GM18868 (cell line): ENCODE data around the gene UNC45A.

ENCODE experiments used
- ATAC-seq: cut with Tn5 transposase; IDR thresholded peaks from one replicate; pipeline ENCODE4 v1.9.1; 2021; ENCODE audit warnings: mild to moderate bottlenecking, moderate library complexity; ENCODE audit not compliant: unreplicated experiment

UNC45A gene

DNA sequence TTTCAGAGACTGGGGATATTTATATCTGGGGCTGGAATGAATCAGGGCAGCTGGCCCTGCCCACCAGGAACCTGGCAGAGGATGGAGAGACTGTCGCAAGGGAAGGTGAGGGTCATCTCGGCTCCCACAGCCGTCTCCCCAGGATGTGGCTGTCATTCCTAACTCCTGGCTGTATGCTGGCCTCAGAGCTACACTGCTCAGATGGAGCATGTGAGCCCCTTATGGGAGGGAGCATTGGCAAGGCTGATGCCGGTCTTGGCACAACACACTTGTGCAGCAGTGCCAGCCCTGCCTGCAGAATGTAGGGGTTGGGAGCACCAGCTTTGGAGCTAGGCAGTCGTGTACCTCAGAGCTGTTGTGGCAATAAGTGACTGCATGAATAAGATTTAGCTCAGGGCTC lies 24.8 kb downstream of the UNC45A start:
- ATAC-seq = no peak

DNA sequence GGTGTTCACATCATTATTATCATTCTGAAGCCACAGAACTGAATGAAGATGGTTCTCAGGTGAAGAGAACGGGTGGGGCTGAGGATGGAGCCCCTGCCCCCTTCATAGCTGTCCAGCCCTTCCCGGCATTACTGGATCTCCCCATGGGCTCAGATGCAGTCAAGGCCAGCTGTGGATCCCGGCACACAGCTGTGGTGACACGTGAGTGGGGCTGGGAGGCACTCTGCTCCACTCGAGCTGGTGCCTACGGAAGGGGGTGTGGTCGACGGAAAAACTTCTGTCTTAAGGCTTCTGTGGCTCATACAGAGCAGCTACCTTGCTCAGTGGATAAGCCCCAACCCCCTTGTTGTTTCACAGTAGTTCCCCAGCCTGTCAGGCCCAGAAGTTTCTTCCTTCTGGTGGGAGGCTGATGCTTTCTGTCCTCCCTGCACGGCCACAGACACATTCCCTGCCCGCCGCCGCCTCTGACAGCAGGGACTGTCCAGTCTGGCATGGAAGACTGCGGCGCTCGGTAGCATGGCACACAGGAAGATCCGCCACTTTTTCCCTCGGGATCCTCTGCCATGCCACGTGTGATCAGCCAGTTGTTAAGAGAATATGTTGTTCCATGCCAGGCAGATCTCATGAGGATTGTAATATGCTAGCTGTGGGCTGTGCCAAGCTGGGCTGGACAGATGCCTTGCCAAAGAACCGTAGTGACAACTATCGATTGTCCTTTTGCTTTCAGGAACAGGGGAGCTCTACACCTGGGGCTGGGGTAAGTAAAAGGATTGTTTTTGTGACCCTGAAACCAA lies 25.4 kb downstream of the UNC45A start:
- no peak for ATAC-seq

DNA sequence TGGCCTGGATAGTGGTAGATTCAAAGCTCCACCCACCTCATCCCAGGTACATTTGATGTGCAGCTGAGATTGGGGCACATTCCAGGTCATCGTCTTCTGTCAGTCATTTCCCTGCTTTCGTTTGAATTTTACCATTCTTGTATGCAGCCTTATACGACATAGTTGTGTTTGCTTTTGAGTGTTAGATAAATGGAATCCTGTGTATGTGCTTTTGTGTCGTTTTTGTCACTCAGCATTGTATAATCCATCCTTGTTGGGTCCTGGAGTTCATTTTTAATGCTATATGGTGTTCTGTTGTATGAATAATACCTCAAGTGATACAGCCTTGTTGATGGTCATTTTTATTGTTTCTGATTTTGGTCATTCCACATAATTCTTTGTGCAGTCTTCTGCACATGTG lies 26.9 kb downstream of the UNC45A start:
- no peak for ATAC-seq

DNA sequence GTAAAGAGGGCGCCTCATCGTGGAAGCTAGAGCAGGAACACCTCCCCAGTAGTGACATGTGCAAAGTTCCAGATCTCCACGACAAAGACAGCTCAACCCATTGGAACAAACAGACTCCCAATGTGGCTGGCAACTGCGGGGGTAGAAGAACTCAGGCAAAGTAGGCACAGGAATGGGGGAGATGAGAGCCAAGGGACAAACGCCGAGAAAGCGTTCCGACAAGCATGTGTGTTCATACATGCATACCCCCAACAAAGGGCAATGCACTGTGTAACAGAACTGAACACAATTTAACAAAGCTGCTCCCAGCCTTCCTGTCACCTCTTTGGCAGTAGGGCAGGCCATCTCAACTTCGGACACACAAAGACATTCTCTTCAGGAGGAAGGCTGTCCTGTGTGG lies 31.2 kb downstream of the UNC45A start:
- no peak for ATAC-seq

DNA sequence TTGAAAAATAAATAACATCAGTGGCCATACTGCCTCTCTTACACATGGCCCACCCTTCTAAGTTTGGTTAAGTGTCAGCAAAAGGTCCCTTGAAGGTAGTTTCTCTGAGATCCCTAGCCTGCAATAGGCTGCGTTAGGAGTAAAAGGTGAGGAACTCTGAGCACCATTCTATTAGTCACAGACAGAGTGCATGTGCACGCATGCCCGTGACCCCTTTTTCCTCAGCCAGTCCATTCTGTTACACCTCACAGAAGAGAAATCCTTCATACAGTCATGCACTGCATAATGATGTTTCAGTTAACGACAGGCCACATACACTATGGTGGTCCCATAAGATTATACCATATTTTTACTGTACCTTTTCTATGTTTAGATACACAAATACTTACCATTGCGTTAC lies 32.1 kb downstream of the UNC45A start:
- ATAC-seq = no peak

DNA sequence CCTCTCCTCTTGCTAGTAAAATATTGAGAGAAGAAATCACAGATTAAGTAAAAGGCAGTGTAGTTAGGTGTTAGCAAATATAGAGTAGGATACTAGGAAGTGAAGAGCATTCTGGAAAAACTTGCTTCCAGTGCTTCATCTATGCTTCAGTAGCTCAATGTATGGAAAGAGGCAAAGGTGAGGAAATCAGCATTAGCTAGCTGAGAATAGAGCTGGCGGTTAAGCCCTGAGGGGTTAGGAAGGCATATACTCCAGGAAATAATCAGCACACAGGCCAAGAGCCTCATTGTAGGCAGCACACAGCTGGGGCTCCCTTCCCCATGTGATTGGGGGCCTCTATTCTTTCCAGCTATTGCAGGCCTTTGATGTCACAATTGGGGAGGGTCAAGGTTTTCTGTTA lies 33.3 kb downstream of the UNC45A start:
- ATAC-seq = no peak

DNA sequence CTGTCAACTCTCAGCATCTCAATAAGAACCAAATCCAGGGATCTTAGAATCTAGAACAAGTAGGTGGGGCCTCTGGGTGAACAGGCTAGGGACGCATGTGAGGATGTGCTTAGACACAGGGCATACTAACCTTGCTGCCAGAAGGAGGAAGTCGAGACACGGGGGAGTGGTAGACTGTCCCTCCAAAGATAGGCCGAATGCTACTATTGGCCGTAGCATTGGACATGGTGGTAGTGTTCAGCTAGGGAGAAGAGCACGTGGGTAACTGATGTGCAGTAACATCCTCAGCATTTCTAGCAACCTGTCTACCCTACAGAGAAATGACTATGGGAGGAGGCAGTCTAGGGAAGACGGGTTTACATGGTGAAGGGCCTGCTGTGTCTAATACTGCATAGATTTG lies 35.2 kb downstream of the UNC45A start:
- no peak for ATAC-seq

DNA sequence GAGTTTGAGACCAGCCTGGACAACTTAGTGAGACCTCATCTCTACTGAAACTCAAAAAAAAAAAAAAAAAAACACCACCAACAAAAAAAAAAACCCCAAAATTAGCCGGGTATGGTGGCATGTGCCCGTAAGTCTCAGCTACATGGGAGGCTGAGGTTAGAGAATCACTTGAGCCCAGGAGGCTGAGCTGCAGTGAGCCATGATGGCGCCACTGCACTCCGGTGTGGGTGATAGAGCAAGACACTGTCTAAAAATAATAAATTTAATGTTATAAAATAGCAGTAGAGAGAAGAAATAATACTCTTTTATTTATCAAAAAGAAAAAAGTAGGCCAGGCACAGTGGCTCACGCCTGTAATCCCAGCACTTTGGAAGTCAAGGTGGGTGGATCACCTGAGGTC lies 37.0 kb downstream of the UNC45A start:
- no peak for ATAC-seq

DNA sequence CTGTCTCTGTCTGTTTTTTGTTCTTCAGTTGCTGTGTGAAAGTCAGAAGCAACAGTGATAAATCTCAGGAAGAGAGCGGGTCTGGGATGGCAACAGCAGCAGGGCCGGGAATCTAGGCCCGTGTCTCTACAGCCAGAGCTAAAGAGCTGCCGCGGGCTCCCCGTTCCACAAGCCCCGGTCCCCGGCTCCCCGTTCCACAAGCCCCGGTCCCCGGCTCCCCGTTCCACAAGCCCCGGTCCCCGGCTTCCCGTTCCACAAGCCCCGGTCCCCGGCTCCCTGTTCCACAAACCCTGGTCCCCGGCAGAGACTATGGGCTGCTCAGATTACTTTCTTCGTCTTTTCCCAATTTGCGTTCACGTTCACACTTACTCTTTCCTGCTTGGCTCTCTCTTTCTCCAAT lies 39.1 kb downstream of the UNC45A start:
- ATAC-seq = no peak

DNA sequence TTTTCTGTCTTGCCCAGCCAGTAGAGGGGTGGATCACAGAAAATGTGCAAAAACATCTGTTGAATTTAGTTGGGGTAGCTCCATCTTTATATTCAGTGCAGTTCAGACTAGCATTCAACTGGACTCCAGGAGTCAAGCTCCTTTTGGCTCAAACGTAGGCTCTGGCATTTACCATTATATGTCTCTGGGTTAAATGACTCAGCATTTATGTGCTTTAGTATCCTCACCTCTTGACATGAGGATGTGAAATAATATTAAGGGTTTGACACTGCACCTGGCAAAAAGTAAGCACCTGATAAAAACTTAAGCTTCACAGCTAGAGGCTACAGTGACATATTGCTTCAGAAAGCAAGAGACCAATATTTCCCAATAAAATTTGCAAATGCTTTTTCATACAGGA lies 44.5 kb downstream of the UNC45A start:
- no peak for ATAC-seq

DNA sequence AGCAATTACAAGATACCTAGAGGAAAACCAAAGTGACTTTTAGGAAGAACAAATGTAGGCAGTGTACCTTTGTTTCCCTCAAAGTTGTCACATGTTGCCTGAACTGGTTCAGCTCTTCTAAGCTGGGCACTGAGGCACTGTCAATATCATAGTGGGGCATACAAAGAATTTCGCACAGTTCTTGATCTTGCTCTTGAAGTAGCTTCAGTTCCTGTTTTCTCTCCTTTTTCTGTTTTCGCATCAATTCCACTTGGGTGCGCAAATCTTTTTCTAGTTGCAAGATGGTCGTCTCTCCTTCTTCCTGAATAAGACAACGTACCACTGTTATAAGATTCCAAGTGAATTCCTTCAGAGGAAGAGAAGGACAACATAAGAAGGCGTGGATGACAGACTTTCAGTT lies 46.6 kb downstream of the UNC45A start:
- peak; percentile 86 for ATAC-seq

DNA sequence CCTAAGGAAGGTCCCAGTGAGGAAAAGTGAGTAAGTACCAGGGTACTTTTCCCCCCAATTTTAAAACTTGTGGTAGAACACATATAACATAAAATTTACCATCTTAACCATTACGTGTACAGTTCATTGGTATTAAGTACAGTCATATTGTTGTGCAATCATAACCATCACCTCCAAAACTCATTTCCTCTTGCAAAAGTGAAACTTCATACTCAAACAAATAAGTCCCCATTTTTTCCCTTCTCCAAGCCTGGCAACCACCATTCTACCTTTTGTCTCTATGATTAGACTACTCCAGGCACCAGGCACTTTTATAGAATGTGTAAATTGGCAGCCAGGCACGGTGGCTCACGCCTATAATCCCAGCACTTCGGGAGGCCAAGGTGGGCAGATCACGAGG lies 47.0 kb downstream of the UNC45A start:
- ATAC-seq = peak; percentile 55

DNA sequence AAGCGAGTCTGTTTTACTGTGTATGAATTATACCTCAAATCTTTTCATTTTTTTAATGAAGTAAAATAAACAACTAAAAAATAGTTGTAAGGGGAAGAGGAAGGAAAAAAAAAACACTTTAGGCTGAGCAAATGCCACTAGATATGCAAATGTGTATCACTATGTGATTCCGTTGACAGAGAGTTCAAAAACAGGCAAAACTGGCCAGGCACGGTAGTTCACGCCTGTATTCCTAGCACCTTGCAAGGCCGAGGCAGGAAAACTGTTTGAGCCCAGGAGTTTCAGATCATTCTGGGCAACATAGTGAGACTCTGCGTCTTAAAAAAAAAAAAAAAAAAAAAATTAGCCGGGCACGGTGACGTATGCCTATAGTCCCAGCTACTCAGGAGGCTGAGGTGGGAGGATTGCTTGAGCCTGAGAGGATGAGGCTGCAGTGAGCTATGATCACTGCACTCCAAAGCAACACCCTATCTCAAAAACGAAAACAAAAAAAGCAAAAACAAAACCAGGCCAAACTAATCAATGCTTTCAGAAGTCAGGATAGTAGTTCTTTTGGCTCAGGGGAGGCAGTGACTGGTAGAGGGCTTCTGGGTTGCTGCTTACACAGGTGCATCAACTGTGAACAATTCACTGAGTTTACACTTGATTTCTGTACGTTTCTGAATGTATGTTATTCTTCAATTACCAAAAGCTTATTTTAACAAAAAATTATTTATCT lies 51.9 kb downstream of the UNC45A start:
- peak; percentile 52 for ATAC-seq

DNA sequence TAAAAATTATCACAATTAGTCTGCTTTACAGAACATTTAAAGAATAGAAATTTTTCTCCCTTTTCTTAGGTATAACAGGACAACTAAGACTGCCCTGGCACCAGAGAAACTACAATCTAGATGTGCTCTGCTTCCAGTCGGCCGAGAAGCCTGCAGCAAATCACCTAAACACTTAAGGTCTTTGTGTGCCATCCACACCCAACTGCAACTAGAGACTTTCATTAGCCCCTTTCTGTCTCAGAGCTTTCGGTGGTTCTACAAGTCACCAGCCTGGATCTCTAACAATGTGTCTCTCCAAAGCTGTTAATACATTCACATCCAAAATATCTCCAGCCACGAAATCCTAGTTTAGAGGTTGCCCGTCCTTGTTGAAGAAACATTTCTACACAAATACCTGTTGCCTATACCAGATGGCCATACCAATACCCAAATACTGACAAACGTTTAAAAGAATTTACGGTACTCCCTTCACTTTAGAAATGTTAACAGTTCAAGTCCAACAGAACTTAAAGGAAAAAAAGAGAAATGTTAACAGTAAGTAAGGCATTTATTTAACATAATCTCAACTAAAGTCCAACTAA lies 52.6 kb downstream of the UNC45A start:
- no peak for ATAC-seq

DNA sequence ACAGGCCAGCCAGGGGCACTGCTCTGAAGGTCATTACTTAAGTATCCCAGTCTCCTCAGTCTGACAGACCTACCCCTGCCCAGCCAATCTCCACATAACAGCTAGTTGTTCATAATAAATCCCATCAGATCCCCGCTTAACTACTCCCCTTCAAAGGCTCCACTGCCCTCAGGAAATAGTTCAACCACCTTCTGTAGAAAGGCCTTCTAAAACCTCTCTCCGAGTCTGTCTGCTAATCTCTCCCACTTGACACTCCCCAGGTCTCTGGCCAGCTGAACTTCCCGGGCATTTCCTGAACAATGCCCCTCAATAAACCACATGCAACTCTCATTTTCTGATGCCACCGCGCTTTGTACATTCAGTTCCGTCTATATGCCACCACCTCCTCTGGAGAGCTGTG lies 53.2 kb downstream of the UNC45A start:
- no peak for ATAC-seq

DNA sequence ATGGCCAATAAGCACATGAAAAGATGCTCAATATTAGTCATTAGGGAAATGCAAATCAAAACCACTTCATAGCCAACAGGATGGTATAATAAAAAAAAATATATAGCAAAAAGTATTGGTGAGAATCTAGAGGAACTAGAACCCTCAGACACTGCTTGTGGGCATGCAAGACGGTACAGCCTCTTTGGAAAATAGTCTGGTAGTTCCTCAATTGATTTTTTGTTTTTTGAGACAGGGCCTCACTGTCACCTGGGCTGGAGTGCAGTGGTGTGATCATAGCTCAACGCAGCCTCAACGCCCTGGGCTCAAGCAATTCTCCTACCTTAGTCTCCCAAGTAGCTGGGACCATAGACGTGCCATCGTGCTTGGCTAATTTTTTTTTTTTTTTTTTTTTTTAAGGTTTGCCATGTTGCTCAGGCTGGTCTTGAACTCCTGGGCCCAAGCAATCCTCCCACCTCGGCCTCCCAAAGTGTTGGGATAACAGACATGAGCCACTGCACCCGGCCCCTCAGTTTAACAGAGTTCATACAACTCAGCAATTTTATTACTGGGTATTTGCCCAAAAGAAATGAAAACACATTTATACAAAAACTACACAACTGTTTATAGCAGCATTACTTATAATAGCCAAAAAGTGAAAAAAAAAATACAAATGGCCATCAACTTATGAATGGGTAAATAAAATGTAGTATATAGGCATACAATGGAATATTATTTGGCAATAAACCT lies 54.1 kb downstream of the UNC45A start:
- ATAC-seq = no peak

DNA sequence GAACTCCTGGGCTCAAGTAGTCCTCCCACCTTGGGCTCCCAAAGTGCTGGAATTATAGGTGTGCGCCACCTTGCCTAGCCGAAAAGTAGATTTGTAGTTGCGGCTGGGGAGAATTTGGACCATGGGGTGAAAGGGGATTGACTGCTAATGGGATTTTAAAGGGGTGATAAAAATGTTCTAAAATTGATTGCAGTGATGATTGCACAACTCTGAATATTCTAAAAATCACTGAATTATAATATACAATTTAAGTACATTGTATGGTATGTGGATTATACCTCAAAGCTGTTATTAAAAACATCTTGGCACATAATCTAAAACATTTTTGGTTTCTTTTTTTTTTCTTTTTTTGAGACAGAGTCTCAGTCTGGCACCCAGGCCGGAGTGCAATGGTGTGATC lies 55.4 kb downstream of the UNC45A start:
- ATAC-seq = no peak

DNA sequence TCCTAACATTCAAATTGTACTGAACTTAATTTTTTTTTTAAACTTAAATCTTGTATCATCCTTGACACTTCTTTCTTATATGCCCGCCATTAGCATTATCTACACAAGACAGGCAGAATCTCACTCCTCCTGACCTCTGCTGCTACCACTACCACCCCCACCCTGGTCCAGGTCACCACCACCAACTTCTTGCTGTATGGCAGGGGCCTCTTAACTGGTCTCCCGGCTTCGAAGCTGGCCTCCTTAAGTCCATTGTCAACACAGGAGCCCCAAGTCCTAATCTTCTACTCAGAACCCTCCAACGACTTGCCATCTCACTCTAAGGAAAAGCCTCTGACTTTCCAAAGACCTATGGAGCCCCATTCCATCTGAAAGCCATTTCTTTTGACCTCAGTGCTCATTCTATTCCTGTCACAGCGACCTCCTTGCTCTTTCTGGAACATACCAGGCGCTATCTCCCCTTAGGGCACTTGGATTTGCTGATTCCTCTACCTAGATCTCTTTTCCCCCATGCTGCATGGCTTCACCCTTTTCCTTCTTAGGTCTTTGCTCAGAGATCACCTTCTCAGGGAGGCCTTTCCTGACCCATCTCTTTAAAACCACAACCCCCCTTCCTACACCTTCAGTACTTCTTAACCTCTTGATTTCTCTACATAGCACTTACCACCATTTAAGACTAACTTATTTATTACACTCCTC lies 56.7 kb downstream of the UNC45A start:
- ATAC-seq = no peak

DNA sequence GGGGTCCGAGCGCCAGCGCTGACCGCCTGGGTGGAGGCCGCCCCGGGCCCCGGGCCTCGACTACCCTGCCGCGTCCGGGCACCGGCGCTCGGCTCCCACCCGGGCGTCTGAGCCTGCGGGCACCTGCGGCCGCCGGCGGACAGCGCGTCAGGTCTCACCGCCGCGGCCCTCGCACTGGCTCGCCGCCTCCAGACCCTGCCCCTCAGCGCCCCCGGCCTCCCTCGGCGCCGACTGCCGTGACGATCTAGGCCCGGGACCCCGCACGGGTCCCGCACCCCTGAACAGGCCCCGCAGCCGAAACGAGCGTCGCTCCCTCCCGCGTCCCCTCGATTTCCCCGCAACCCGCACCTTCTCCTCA lies 59.0 kb downstream of the UNC45A start:
- ATAC-seq = peak; percentile 11

DNA sequence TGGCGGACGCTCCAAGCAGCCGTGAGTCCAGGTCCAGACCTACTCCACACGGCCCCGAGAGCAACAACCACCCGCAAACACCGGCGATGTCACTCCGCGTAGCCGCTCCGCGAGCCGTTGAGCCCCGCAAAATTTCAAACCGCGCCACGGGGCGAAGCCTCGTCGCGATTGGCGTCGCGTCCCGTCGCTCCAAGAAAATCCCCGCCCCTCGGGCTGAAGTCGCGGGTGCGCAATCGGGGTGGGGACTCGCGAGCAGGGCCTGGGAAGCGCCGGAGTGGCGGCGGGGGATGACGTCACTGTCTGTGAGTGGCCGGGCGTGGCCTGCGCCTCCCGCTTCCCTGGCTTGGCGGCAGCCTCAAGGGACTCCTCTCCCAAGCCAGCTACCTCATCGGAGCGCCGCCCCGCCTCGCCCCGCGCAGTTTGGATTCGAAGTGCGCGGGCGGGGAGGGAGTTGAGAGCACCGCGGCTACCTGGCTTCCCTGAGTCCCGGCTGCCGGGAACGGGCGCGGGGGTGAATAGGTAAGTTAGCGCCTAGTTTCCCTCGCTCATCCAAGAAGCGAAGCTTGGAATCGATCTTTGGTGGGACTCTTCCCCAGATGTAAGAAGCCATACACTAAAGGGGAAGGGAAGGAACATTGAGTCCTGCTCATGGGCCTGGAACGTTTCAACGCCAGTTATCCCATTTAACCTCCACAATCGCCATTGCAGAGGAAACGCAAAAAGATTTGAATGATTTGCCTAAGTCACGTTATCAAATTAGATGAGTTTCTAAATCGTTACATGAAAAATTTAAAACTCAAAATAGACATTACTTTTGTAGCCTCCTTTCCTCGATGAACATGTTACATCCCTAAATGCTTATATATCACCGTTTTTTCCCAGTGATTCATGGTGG lies 59.6 kb downstream of the UNC45A start, which contains the start of gene PRC1:
Gene PRC1, minus strand, starts transcription at position 119 of the 895 bp plus-strand sequence. Its CDS starts 118 bp downstream, at position 1.
- peak; percentile 94 for ATAC-seq
